SU-DHL-6 (cell line): ENCODE data around the gene TBR1.

Experiments used
- H2AFZ ChIP-seq: fragments of 200-600 bp; sonication (generic); 2 replicates; pipeline ENCODE4 v1.6.1; 2014; ENCODE audit warnings: low read depth, mild to moderate bottlenecking, moderate library complexity, mixed read lengths, antibody characterized with exemption, low read length; ENCODE audit not compliant: severe bottlenecking
- H3F3A ChIP-seq: fragments of 200-600 bp; shearing (Covaris generic); 2 replicates; pipeline ENCODE4 v1.6.0; 2016; ENCODE audit warnings: antibody characterized with exemption, mild to moderate bottlenecking; ENCODE audit not compliant: insufficient read depth
- H3K27ac ChIP-seq: fragments of 200-600 bp; sonication (generic); 2 replicates; pipeline ENCODE4 v1.5.1; 2016; ENCODE audit warnings: low read depth, mild to moderate bottlenecking, low read length, moderate library complexity, mixed read lengths
- H3K27me3 ChIP-seq: fragments of 200-600 bp; sonication (generic), shearing (Covaris generic); 2 replicates; pipeline ENCODE4 v1.6.0; 2014; ENCODE audit warnings: mild to moderate bottlenecking, low read length
- H3K36me3 ChIP-seq: fragments of 200-600 bp; sonication (generic); 2 replicates; pipeline ENCODE4 v1.6.1; 2014; ENCODE audit warnings: mild to moderate bottlenecking, low read length, mixed read lengths
- H3K4me2 ChIP-seq: fragments of 300-600, 200-600 bp; shearing (Covaris generic), sonication (generic); 2 replicates; pipeline ENCODE4 v1.6.0; 2014; ENCODE audit warnings: low read length, low read depth, mild to moderate bottlenecking; ENCODE audit not compliant: poor library complexity, severe bottlenecking
- H3K4me3 ChIP-seq: fragments of 200-600 bp; sonication (generic); 2 replicates; pipeline ENCODE4 v1.5.1; 2014; ENCODE audit warnings: antibody characterized with exemption, low read length, mild to moderate bottlenecking, mixed read lengths; ENCODE audit not compliant: insufficient read depth, poor library complexity, severe bottlenecking
- H3K79me2 ChIP-seq: fragments of 200-600 bp; sonication (generic); 2 replicates; pipeline ENCODE4 v1.6.1; 2014; ENCODE audit warnings: mild to moderate bottlenecking, low read length, moderate library complexity; ENCODE audit not compliant: insufficient read depth
- H3K9ac ChIP-seq: fragments of 200-600 bp; sonication (generic); 2 replicates; pipeline ENCODE4 v1.7.0; 2014; ENCODE audit warnings: mild to moderate bottlenecking, low read length
- H3K9me2 ChIP-seq: fragments of 200-600 bp; sonication (generic); replicated peaks from 2 replicates; pipeline ENCODE4 v1.6.1; 2014; ENCODE audit warnings: low read length; ENCODE audit not compliant: insufficient read depth
- H3K9me3 ChIP-seq: fragments of 200-600 bp; sonication (generic); 2 replicates; pipeline ENCODE4 v1.6.1; 2014; ENCODE audit warnings: low read length, mixed read lengths; ENCODE audit not compliant: insufficient read depth
- H4K20me1 ChIP-seq: fragments of 200-600 bp; sonication (generic); 2 replicates; pipeline ENCODE4 v1.6.1; 2014; ENCODE audit warnings: low read depth, mild to moderate bottlenecking, antibody characterized with exemption, low read length, moderate library complexity, mixed read lengths
- CTCF ChIP-seq: fragments of 200-600 bp; sonication (generic); IDR thresholded peaks from one replicate; pipeline ENCODE4 v1.5.1; 2017; ENCODE audit warnings: antibody characterized with exemption, mild to moderate bottlenecking, low read length, moderate library complexity; ENCODE audit not compliant: insufficient read depth, poor library complexity, severe bottlenecking
- EZH2phosphoT487 ChIP-seq: fragments of 200-600 bp; sonication (generic), shearing (Covaris generic); conservative IDR thresholded peaks from 2 replicates; pipeline ENCODE4 v1.6.1; 2018; ENCODE audit warnings: mild to moderate bottlenecking, antibody characterized with exemption, low read length, moderate library complexity, mixed read lengths

TBR1 gene

GRCh38 chr2:161430386-161430785 lies 14.3 kb downstream of the TBR1 start:
- Histone ChIP-seq H3K36me3 (no peaks in the 10 kb centered on the region), H3K79me2 (no peaks in the 10 kb centered on the region), H4K20me1 (no peaks in the 10 kb centered on the region), H3K4me2 (no peak overlapping the region), H3K27me3 (no peaks in the 10 kb centered on the region), H3K9ac (no peak overlapping the region), H3K27ac (no peak overlapping the region), H3K9me3 (no peaks in the 10 kb centered on the region), H3F3A (no peaks in the 10 kb centered on the region), H3K9me2 (no peaks in the 10 kb centered on the region), H3K4me3 (no peak overlapping the region), H2AFZ (no peak overlapping the region)
- TF ChIP-seq CTCF (no peak), EZH2phosphoT487 (no peak)

GRCh38 chr2:161432107-161432506 lies 16.0 kb downstream of the TBR1 start:
- TF ChIP-seq EZH2phosphoT487 (no peak), CTCF (no peak)
- no peak overlapping the region for H3K4me3 ChIP-seq

GRCh38 chr2:161434118-161434517 lies 18.0 kb downstream of the TBR1 start:
- H3K9me3 ChIP-seq = no peaks in the 10 kb centered on the region
- H3K27ac ChIP-seq = no peak overlapping the region
- no peaks in the 10 kb centered on the region for H3K9me2 ChIP-seq
- H3K4me3 ChIP-seq = no peak overlapping the region
- no peak overlapping the region for H2AFZ ChIP-seq
- H4K20me1 ChIP-seq = no peaks in the 10 kb centered on the region
- H3K4me2 ChIP-seq = no peak overlapping the region
- TF ChIP-seq CTCF (no peak), EZH2phosphoT487 (no peak)
- no peak overlapping the region for H3K9ac ChIP-seq
- no peaks in the 10 kb centered on the region for H3K27me3 ChIP-seq
- no peaks in the 10 kb centered on the region for H3K36me3 ChIP-seq
- H3F3A ChIP-seq = no peaks in the 10 kb centered on the region
- no peaks in the 10 kb centered on the region for H3K79me2 ChIP-seq

More at GRCh38 chr2:161432107-161432506, 16.0 kb downstream of the TBR1 start:
- H3K4me2 ChIP-seq = no peak overlapping the region
- H3K36me3 ChIP-seq = no peaks in the 10 kb centered on the region
- no peaks in the 10 kb centered on the region for H3K79me2 ChIP-seq
- no peaks in the 10 kb centered on the region for H4K20me1 ChIP-seq
- H3K27ac ChIP-seq = no peak overlapping the region
- no peaks in the 10 kb centered on the region for H3K9me3 ChIP-seq
- H3K27me3 ChIP-seq = no peaks in the 10 kb centered on the region
- no peak overlapping the region for H3K9ac ChIP-seq
- no peaks in the 10 kb centered on the region for H3K9me2 ChIP-seq
- no peaks in the 10 kb centered on the region for H3F3A ChIP-seq
- no peak overlapping the region for H2AFZ ChIP-seq
